Thoracic aorta (tissue), 2 donors: ENCODE data around the gene DPF3. TPM values are rescaled to one million over a fixed set of nuclear protein-coding genes. Genes with fewer than 3 reads are reported as not detected.
A peak's percentile ranks its signal among the peaks of the same experiment; 100 is the strongest.

ENCODE experiments used
- ATAC-seq: fragments of 150-250 bp; one replicate; pipeline ENCODE4 v1.8.0; 2017; ENCODE audit warnings: low read depth; ENCODE audit not compliant: insufficient number of reproducible peaks, low FRiP score
- DNase-seq: peaks from one replicate; pipeline ENCODE4 v3.0.0-alpha.2; 2020; ENCODE audit warnings: low spot score
- H3K27ac ChIP-seq, 2 donors: fragments of 200-600 bp; sonication (generic); 1 replicate in 1 of 2; 2 replicates in 1 of 2; pipeline ENCODE4 v1.5.1; 2016; ENCODE audit warnings: mild to moderate bottlenecking in 2 of 2, moderate library complexity in 2 of 2
- H3K27me3 ChIP-seq: fragments of 200-600 bp; sonication (generic); replicated peaks from 2 replicates; pipeline ENCODE4 v1.6.0; 2016; ENCODE audit warnings: mild to moderate bottlenecking; ENCODE audit not compliant: insufficient read depth
- H3K36me3 ChIP-seq: fragments of 200-600 bp; sonication (generic); one replicate; pipeline ENCODE4 v1.5.1; 2016
- H3K4me1 ChIP-seq, 2 donors: fragments of 200-600 bp; sonication (generic); 1 replicate in 1 of 2; 2 replicates in 1 of 2; pipeline versions ENCODE4 v1.5.1 to v1.6.0; 2016; ENCODE audit warnings: low read depth in 2 of 2, mild to moderate bottlenecking in 1 of 2; ENCODE audit not compliant: control insufficient read depth in 1 of 2
- H3K4me3 ChIP-seq: fragments of 200-600 bp; sonication (generic); 2 replicates; pipeline ENCODE4 v1.5.1; 2016; ENCODE audit warnings: mild to moderate bottlenecking
- H3K9me3 ChIP-seq: fragments of 200-600 bp; sonication (generic); 2 replicates; pipeline ENCODE4 v1.5.1; 2016
- CTCF ChIP-seq: fragments of 200-600 bp; sonication (generic); IDR thresholded peaks from one replicate; pipeline ENCODE4 v1.5.1; 2019; ENCODE audit warnings: antibody characterized with exemption
- total RNA-seq, 2 donors: library from RNA; depleted of rRNA; stranded (reverse); fragments of >200 nt; gene quantifications; one replicate each; pipeline versions ENCODE4 v1.1.0 to v1.2.3, GENCODE V29; 2016

DPF3 gene
- total RNA-seq, 2 donors from 2014 or later: 2.2 to 8.9 TPM

GRCh38 chr14:72891666-72892102, 2.2 kb downstream of the DPF3 start:
- DNase-seq (no peak), ATAC-seq (no peak)
- Histone ChIP-seq H3K9me3 (no peaks in the 10 kb centered on the region), H3K27me3 (no peaks in the 10 kb centered on the region), H3K27ac (no peak overlapping the region), H3K4me1 (peaks cover 10 to 23% of the 10 kb centered on the region in 2 donors), H3K36me3 (no peaks in the 10 kb centered on the region), H3K4me3 (peak overlapping the region; percentile 73)
- TF ChIP-seq CTCF: no peak

GRCh38 chr14:72889366-72889765, 4.5 kb downstream of the DPF3 start:
- Histone ChIP-seq H3K27me3 (no peaks in the 10 kb centered on the region), H3K27ac (no peak overlapping the region), H3K9me3 (no peaks in the 10 kb centered on the region), H3K4me3 (no peak overlapping the region), H3K4me1 (peaks cover 6 to 14% of the 10 kb centered on the region in 2 donors), H3K36me3 (no peaks in the 10 kb centered on the region)
- no peak for TF ChIP-seq CTCF
- no peak for ATAC-seq
- DNase-seq: no peak

- TF ChIP-seq CTCF: no peak
- H3K9me3 ChIP-seq: no peaks in the 10 kb centered on the region
- no peak overlapping the region for H3K27ac ChIP-seq
- DNase-seq (no peak), ATAC-seq (no peak)
- no peak overlapping the region for H3K4me3 ChIP-seq
- peaks cover 6 to 14% of the 10 kb centered on the region in 2 donors for H3K4me1 ChIP-seq
- no peaks in the 10 kb centered on the region for H3K27me3 ChIP-seq
- H3K36me3 ChIP-seq: no peaks in the 10 kb centered on the region
Measured at GRCh38 chr14:72888636-72889201, 5.2 kb downstream of the DPF3 start.

- DNase-seq (no peak), ATAC-seq (no peak)
- Histone ChIP-seq H3K4me1 (peaks cover 6 to 14% of the 10 kb centered on the region in 2 donors), H3K4me3 (no peak overlapping the region), H3K36me3 (no peaks in the 10 kb centered on the region), H3K9me3 (no peaks in the 10 kb centered on the region), H3K27me3 (no peaks in the 10 kb centered on the region), H3K27ac (no peak overlapping the region)
- no peak for TF ChIP-seq CTCF
Measured at GRCh38 chr14:72888192-72888591, 5.7 kb downstream of the DPF3 start.

- Histone ChIP-seq H3K27me3 (no peaks in the 10 kb centered on the region), H3K36me3 (no peaks in the 10 kb centered on the region), H3K4me3 (no peak overlapping the region), H3K27ac (no peak overlapping the region), H3K9me3 (no peaks in the 10 kb centered on the region), H3K4me1 (peaks cover 6 to 12% of the 10 kb centered on the region in 2 donors)
- ATAC-seq (no peak), DNase-seq (no peak)
- TF ChIP-seq CTCF: no peak
Measured at GRCh38 chr14:72887514-72887913, 6.4 kb downstream of the DPF3 start.
